ENCODE results near the gene THSD7B. TPM values are rescaled to one million over a fixed set of nuclear protein-coding genes. Genes with fewer than 3 reads are reported as not detected.

The THSD7B gene
- total and polyA plus RNA-seq, 2 of the 8 experiments (the other 6 are each of a cell fraction or from before 2014, with no cell fraction given), result 0.60 to 2.9 TPM

GRCh38 chr2:137675584-137676327, 910.4 kb downstream of the THSD7B start:
- H3K36me3 ChIP-seq (ENCODE audit: control insufficient read depth in 2 of 4, insufficient read depth in 4 of 4, low read length in 3 of 4), result no peaks in the 10 kb centered on the region
- WGBS, 2 experiments (ENCODE audit: extremely low coverage in 1 of 2, insufficient coverage in 1 of 2, insufficient read length in 1 of 2, insufficient replicate concordance in 2 of 2, low coverage in 1 of 2, low lambda C conversion rate in 2 of 2, missing lambda C conversion rate in 1 of 2), result 86% methylated on average over 4 of the region's 4 CpGs; no CpG with 5 or more reads in 1 of the 2 experiments
- H2BK5ac ChIP-seq (ENCODE audit: low read depth, low read length), result no peak overlapping the region
- H2BK15ac ChIP-seq (ENCODE audit: low read length), result no peak overlapping the region
- FAIRE-seq, result no peak
- no peak overlapping the region for H4K91ac ChIP-seq (replicated peaks; ENCODE audit: insufficient read length, low read length)
- H3K14ac ChIP-seq (ENCODE audit: insufficient read length), result no peak overlapping the region
- no peaks in the 10 kb centered on the region for H3K9me3 ChIP-seq (ENCODE audit: insufficient read depth in 2 of 2, low read depth in 1 of 2, low read length in 1 of 2)
- H3K4me2 ChIP-seq (ENCODE audit: insufficient read depth in 1 of 2, low read depth in 2 of 2, low read length in 2 of 2), result no peak overlapping the region
- H2AFZ ChIP-seq (ENCODE audit: low read length), result 0 out of 2 replicates have a peak overlapping the region, but pooled peaks have one; percentile 14
- TF ChIP-seq NRF1 (IDR thresholded peaks at IDR 0.05; ENCODE audit: low read depth, low read length) (no peak), MAFK (IDR thresholded peaks at IDR 0.05; ENCODE audit: low read depth, low read length) (no peak), SP1 (IDR thresholded peaks at IDR 0.05; ENCODE audit: low read depth, low read length) (no peak), SP4 (IDR thresholded peaks at IDR 0.05; ENCODE audit: low read length) (no peak)
- no peak overlapping the region for H2BK12ac ChIP-seq (ENCODE audit: low read depth, low read length)
- H3K23ac ChIP-seq (ENCODE audit: insufficient read length), result no peak overlapping the region
- H3K79me2 ChIP-seq (ENCODE audit: control insufficient read depth in 1 of 2, insufficient read depth in 2 of 2, low read length in 2 of 2), result no peaks in the 10 kb centered on the region
- H3K9ac ChIP-seq (replicated peaks in 1 of 4; ENCODE audit: extremely low read depth in 1 of 4, low read depth in 3 of 4, low read length in 3 of 4), result no peak overlapping the region; a peak in 1 of 7 replicates
- no peak overlapping the region for H4K5ac ChIP-seq (ENCODE audit: insufficient read length, low read depth, low read length)
- ChIA-PET CTCF (ENCODE audit: partially characterized antibody) (interaction anchor here (0.6 to 1.3 kb wide), 6 partner anchors 18 to 531 kb away, joined by 3 to 5 read pairs (median 3); no protein-coding TSS in a partner anchor), POLR2A (ENCODE audit: partially characterized antibody) (interaction anchor here (0.6 kb wide), 1 partner anchor 195 kb away, joined by 3 read pairs; no protein-coding TSS in a partner anchor)
- no peak overlapping the region for H4K8ac ChIP-seq (ENCODE audit: extremely low read depth, insufficient read depth, low read length)
- no peaks in the 10 kb centered on the region for H3K27me3 ChIP-seq (replicated peaks in 1 of 4; ENCODE audit: control insufficient read depth in 3 of 4, extremely low read depth in 1 of 4, insufficient read depth in 3 of 4, low read length in 3 of 4)
- H3K56ac ChIP-seq (replicated peaks; ENCODE audit: insufficient read length, low read depth, low read length), result no peak overlapping the region
- no peaks in the 10 kb centered on the region for H3K79me1 ChIP-seq (ENCODE audit: low read depth, low read length)
- H3K4me1 ChIP-seq (replicated peaks in 1 of 4; ENCODE audit: control insufficient read depth in 3 of 4, insufficient read depth in 4 of 4, low read length in 3 of 4), result no peaks in the 10 kb centered on the region
- no peak for DNase-seq (ENCODE audit: low read depth in 1 of 2, low spot score in 2 of 2)
- H2BK120ac ChIP-seq (replicated peaks; ENCODE audit: low read depth, low read length), result no peak overlapping the region
- H3K4ac ChIP-seq (replicated peaks; ENCODE audit: insufficient read length, low read depth, low read length), result no peak overlapping the region
- H3K18ac ChIP-seq (ENCODE audit: extremely low read depth, low read length), result no peak overlapping the region; the same call in 1 of the 2 replicates
- H4K20me1 ChIP-seq (replicated peaks in 1 of 2; ENCODE audit: control insufficient read depth in 1 of 2, insufficient read depth in 2 of 2, low read length in 2 of 2), result no peaks in the 10 kb centered on the region
- no peaks in the 10 kb centered on the region for H3K23me2 ChIP-seq (ENCODE audit: low read depth, low read length)
- no peak overlapping the region for H2AK5ac ChIP-seq (ENCODE audit: low read depth, low read length)
- no peak overlapping the region for H3K27ac ChIP-seq (ENCODE audit: low read depth, low read length)
- no peak overlapping the region for H2BK20ac ChIP-seq (ENCODE audit: low read length)
- H3K4me3 ChIP-seq (ENCODE audit: extremely low read depth in 1 of 4, insufficient read depth in 2 of 4, low read depth in 3 of 4, low read length in 4 of 4), result no peak overlapping the region
